HG03025 (cell line): ENCODE measurements around the gene MNT.
"Not testable (repeated sequence)": the region's sequence is repeated elsewhere in the genome, so short reads cannot be mapped to it uniquely, and the experiment has no call there.

ENCODE experiments used
- ATAC-seq: cut with Tn5 transposase; IDR thresholded peaks from one replicate; pipeline ENCODE4 v1.9.1; 2021; ENCODE audit warnings: mild to moderate bottlenecking, moderate library complexity; ENCODE audit not compliant: unreplicated experiment, low FRiP score

The MNT gene

GRCh38 chr17:2400877-2401425 lies at the start of gene MNT:
Gene MNT (minus strand): TSS chr17:2401060. CDS start chr17:2400712, 348 bp downstream.
- peak; percentile 29 for ATAC-seq

- ATAC-seq: no peak
These were observed 49.3 kb upstream of the MNT start for GRCh38 chr17:2450016-2450650.

GRCh38 chr17:2449486-2449885 lies 48.6 kb upstream of the MNT start:
- no peak for ATAC-seq

- not testable (repeated sequence) for ATAC-seq
These were observed 46.6 kb upstream of the MNT start for GRCh38 chr17:2447479-2447878.

GRCh38 chr17:2445638-2446037 lies 44.8 kb upstream of the MNT start:
- ATAC-seq: no peak

- no peak for ATAC-seq
These were observed 43.5 kb upstream of the MNT start for GRCh38 chr17:2444382-2444781.

- ATAC-seq: no peak
These were observed 41.3 kb upstream of the MNT start for GRCh38 chr17:2442166-2442565.

- no peak for ATAC-seq
These were observed 40.1 kb upstream of the MNT start for GRCh38 chr17:2440930-2441329.

GRCh38 chr17:2439997-2440396 lies 39.1 kb upstream of the MNT start:
- ATAC-seq: not testable (repeated sequence)

GRCh38 chr17:2438823-2439222 lies 38.0 kb upstream of the MNT start:
- no peak for ATAC-seq

GRCh38 chr17:2436316-2436905 lies 35.6 kb upstream of the MNT start:
- ATAC-seq: no peak

- ATAC-seq: no peak
These were observed 35.0 kb upstream of the MNT start for GRCh38 chr17:2435862-2436261.

GRCh38 chr17:2435181-2435741 lies 34.4 kb upstream of the MNT start:
- ATAC-seq: no peak

- no peak for ATAC-seq
These were observed 32.8 kb upstream of the MNT start for GRCh38 chr17:2433696-2434095.

GRCh38 chr17:2427910-2428309 lies 27.1 kb upstream of the MNT start:
- ATAC-seq: no peak

- no peak for ATAC-seq
These were observed 26.4 kb upstream of the MNT start for GRCh38 chr17:2427215-2427614.

- no peak for ATAC-seq
These were observed 22.4 kb upstream of the MNT start for GRCh38 chr17:2423271-2423670.

GRCh38 chr17:2421315-2422147 lies 20.7 kb upstream of the MNT start:
- no peak for ATAC-seq

- no peak for ATAC-seq
These were observed 19.3 kb upstream of the MNT start for GRCh38 chr17:2420176-2420575.

- ATAC-seq: no peak
These were observed 18.6 kb upstream of the MNT start for GRCh38 chr17:2419486-2419885.

GRCh38 chr17:2418572-2418971 lies 17.7 kb upstream of the MNT start:
- no peak for ATAC-seq
